NCI-H526 treated with DMSO at 0.1 percent for 48 hours (cell line): ENCODE data around the gene PDE11A.
"Not testable (repeated sequence)": the region's sequence is repeated elsewhere in the genome, so short reads cannot be mapped to it uniquely, and the experiment has no call there.

Experiments used
- DNase-seq: peaks from one replicate; lab custom pipeline; 2025; lab: John Stamatoyannopoulos, UW

The PDE11A gene

DNA sequence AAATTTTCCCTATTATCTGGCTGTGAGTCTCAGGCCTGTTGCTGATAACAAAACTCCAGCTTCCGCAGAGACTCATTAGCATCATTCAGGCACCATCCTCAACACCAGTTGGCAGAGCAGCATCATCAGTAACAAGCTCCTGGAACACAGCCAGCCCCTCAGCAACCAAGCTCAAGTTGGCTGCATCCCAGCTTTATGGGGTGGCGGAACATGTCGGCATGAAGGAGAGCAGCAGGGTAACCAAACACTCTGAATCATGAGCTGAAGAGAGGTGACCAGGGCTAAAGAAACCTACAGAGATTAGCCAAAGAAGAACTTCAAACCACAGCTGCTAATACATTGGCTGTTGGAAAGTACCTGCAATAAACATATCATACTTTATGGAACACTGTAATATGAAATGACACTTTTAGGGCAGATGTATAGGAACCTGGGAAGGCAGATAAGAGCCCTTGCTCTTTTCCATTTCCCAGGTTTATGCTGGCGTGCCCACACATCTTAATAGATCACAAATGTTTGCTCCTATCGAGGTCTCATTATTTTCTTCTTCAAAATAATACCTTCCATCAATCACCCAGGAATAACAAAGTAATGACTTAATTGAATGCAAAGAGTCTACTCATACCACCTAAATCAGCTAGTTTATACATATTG, 63.8 kb downstream of the PDE11A start:
- no peak for DNase-seq

- no peak for DNase-seq
Observed at GRCh38 chr2:178006710-178007109, 65.9 kb downstream of the PDE11A start.

- DNase-seq = no peak
Observed at GRCh38 chr2:178005756-178006155, 66.8 kb downstream of the PDE11A start.

DNA sequence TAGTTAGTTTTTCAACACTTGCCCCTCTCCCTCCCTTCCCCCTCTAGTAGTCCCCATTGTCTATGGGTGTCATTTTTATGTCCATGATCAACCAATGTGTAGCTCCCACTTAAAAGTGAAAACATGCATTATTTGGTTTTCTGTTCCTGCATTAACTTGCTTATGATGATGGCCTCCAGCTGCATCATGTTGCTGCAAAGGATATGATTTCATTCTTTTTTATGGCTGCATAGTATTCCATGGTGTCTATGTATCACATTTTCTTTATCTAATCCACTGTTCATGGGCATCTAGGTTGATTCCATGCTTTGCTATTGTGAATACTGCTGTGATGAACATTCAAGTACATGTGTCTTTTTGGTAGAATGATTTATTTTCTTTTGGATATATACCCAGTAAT, 70.5 kb downstream of the PDE11A start:
- DNase-seq = no peak

- no peak for DNase-seq
Observed at GRCh38 chr2:177998996-177999395, 73.6 kb downstream of the PDE11A start.

DNA sequence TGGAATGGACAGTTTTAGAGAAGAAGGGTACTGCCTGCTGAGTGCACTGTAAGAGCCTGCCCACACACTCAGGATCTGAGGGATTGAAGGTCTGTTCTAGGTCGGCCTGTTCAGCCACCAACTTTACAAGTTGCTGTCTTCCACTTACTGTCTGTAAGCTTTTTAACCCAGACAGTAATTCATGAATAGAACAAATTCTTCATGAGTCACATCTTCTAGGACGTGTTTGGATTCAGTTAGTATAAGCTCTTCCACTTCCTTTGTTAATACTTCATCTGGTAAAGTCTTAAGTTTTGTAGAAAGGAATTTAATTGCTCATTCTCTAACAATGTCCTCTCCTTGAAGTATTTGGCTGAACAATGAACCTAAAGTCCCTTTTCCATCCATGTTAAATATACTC, 74.6 kb downstream of the PDE11A start:
- no peak for DNase-seq

DNA sequence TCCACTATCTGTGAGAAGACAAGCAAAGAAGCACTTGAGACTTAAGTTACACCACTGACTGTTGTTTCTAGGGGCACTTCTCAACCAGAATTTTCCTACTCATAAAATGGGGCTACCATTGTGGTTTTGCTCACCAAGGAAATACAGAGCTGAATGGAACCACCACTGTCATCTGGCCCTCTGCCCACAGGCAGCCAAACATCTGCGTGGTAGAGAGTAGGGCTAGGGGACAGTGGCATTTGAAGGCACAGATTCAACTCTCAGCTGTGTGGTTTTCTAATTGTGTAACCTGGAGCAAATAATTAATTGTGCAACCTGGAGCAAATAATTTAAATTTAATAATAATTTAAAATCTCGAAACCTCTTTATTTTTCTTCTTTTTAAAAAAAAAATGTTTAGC, 79.6 kb downstream of the PDE11A start:
- DNase-seq = no peak

- DNase-seq = no peak
Observed at GRCh38 chr2:177989029-177989885, 83.3 kb downstream of the PDE11A start.

DNA sequence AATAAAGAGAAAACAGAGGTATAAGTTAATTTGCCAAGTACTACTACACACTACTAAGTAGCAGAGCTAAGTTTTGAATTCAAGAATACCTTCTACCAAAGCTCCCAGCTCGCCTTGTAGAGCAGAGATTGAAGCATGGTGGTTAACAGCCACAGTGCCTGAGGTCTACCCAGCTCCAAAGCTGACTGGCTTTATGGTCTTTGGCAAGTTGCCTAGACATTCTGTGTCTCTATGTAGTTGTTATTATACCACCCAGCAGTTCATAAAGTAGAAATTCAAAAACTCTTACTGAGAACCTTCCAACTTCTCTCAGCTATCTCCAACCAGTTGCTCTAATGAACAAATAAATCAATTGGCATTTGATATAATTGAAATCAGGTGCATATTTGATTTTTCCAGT, 87.8 kb downstream of the PDE11A start:
- no peak for DNase-seq

- DNase-seq = peak; percentile 22
Observed at GRCh38 chr2:177983183-177983788, 89.3 kb downstream of the PDE11A start.

- no peak for DNase-seq
Observed at GRCh38 chr2:177972782-177973181, 99.8 kb downstream of the PDE11A start.

DNA sequence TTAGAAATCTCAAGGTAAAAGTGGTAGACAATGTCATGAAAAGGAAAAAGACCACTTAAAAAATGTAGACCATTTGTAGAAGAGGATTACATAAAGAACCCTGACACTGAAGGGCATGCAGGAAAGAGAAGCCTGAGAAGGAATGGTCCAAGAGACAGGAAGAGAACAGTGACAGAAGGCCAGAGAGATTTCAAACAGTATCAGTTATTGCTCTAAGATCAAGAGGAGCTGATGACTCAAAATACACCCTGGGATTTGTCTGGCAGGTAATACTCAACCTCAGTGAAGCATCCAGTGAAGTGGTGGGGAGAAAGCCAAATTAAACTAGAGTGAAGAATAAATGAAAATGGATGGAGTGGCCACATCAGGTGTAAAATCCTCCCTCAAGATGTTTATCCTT, 100.5 kb downstream of the PDE11A start:
- DNase-seq = no peak

GRCh38 chr2:177970670-177971454, 101.7 kb downstream of the PDE11A start:
- DNase-seq = no peak

- peak; percentile 96 for DNase-seq
Observed at GRCh38 chr2:177964892-177965291, 107.7 kb downstream of the PDE11A start.

DNA sequence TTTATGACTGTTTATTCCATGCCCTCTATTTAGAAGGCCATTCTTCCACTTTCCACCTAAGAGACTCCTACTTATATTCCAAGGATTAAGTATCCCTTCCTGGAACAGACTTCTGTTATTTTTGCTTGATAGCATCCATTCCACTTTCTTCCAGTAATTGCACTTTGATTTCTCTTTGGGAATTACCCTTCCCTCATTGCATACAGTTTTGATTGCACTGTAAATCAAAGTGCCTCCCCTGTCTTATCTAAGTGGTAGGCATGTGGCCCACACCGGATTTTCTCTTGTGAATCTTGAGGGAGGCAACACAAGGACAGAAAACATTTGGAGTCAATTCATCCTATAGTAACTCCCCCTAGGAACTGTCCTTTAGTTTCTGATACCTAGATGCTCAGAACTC, 120.4 kb downstream of the PDE11A start:
- DNase-seq = no peak

DNA sequence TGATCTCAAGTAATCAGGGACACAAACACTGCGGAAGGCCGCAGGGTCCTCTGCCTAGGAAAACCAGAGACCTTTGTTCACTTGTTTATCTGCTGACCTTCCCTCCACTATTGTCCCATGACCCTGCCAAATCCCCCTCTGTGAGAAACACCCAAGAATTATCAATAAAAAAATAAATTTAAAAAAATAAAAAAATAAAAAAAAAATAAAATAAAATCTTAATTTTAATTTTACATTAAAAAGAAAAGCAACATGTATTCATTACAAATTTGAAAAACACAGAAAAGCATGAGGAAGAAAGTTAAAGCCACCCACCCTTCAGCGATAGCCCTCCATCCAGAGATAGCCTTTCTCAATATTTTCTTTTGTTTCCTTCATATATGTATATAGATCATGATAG, 125.0 kb downstream of the PDE11A start:
- not testable (repeated sequence) for DNase-seq

- not testable (repeated sequence) for DNase-seq
Observed at GRCh38 chr2:177944530-177944929, 128.0 kb downstream of the PDE11A start.

GRCh38 chr2:177942731-177943130, 129.8 kb downstream of the PDE11A start:
- DNase-seq = no peak

- DNase-seq = no peak
Observed at GRCh38 chr2:177939211-177939610, 133.4 kb downstream of the PDE11A start.

DNA sequence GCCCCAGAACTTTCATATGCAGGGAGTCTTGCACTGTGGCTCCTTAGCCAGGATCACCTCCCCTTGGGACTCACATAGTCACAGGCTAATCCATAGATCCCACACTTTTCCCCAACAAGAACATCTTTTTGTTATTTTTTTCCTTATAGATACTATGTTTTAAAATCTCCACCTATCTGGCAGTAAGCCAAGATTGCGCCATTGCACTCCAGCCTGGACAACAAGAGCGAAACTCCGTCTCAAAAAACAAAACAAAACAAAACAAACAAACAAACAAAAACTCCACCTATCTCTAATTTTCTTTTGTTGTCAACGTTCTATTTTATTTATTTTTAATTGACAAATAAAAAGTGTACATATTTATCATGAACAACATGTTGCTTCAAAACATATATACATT, 141.7 kb downstream of the PDE11A start:
- no peak for DNase-seq

DNA sequence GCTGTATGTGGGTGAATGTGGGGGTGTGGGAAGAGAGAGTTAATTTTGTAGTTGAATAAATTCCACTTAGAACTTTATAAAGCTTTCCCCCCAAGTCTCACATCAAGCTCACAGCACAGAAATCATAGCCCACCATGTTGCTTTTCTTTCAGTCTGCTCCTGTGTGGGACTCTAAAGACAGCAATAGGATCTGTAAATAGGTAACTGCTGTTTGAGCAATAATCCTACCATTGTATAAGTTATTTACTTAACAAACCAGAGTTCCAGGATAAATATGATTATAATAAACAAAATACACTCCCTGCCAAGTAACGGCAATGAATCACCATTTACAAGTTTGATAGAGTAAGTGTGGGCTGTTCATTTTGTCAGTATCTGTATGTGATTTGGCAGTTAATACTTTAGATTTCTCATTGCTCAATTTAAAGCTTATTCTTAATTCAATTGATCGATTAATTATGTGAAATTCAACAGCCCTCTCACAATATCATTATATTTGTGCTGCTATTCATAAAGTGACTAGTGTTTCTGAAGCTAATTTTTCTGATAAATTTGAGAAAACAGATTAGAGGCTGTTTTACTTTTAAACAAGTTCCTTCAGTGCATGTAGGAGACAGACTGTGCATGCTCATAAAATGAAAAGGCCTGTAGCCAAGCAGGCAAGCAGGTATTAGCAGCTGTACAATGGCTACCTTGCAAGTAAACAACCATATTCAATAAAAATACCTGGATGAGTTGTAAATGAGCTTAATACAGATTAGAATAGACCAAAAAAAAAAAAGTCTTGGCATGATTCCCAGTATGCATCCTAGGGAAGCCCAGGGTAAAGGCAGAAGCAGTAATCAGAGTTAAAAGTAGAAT, 142.7 kb downstream of the PDE11A start:
- DNase-seq = no peak
